CD4-positive, alpha-beta T cell treated with Interleukin-4 for 4 hours (primary cell): ENCODE data around the gene PURA.
A peak's percentile ranks its signal among the peaks of the same experiment; 100 is the strongest.

Source experiments
- DNase-seq: peaks from one replicate; pipeline ENCODE4 v3.0.0-alpha.2; 2020

PURA gene

DNA sequence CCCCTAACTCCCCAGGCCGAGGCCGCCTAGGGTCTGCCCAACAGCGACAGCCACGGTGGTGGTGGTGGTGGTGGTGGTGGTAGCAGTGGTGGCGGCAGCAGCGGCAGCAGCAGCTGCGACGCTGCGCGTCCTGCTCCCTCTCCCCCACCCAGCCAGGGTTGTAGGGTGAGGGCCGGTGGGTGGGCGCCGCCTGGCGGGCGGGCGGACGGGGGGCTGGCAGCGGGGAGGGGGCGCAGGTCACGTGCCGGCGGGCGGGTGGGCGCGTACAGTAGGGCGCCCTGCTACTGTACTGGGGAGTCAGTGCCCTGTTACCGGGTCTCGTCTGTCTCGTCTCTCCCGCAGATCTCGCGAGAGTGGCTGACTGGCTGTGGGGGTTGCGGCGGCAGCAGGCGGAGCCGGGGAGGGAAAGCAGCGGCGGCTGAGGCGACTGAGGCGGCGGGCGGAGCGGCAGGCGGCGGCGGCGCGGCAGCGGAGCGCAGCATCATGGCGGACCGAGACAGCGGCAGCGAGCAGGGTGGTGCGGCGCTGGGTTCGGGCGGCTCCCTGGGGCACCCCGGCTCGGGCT is at the start of gene PURA:
Gene PURA, plus strand, starts transcription at position 411 of the 565 bp plus-strand sequence. Its CDS starts 73 bp downstream, at position 484.
- peak; percentile 98 for DNase-seq

GRCh38 chr5:140072812-140073211 is 41.1 kb upstream of the PURA start:
- no peak for DNase-seq

DNA sequence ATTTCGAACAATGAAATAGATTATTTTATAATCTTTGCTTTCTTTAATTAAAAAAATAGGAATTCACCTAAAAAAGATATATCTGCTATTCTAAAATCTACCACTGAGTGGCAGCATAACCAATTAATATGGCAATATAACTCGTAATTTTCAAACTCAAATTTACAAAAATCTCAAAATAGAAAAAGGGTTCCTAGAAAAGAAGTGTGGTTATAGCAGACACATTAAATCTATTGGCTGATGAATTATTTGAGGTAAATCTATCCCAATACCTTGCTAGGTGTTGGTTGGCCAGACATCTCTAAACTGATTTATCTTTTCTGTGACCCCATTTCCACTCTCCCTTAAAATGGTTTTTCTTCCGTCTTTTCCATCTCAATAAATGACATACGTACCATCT is 40.6 kb upstream of the PURA start:
- DNase-seq: peak; percentile 41

DNA sequence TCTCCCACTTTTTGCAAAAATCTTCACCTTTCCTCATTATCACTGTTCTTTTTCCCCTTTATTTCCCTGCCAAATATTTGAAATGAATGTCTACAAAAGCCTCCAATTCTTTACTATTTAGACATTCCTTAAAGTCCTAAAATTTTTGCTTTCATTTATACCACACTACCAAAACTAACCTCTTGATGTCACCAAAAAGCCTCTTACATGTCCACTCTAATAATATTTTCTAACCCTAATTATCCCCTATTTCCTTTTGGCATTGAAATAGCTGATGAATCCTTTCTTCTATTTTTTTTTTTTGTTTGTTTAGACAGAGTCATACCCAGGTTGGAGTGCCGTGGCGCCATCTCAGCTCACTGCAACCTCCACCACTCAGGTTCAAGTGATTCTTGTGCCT is 38.5 kb upstream of the PURA start:
- no peak for DNase-seq

- no peak for DNase-seq
Observed at GRCh38 chr5:140076142-140076541, 37.8 kb upstream of the PURA start.

DNA sequence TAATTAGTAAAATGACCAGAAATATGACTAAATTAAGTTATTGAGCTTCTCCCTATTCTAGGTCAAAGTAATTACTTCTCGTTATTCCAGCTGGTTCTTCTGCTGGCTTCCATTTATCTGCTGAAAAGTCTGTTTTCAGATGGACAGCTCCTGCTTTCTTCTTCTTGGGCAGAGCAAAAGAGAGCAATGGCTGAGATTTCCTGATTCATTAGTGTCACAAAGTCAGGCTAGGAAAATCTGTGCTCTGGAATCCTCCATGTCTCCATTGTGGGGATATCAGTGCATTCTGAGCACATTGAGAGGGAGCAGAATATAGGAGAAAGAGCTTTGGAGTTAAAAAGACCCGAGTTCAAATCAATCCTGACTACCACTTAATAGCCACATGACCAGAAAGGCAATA is 37.1 kb upstream of the PURA start:
- DNase-seq: no peak

GRCh38 chr5:140083120-140083519 is 30.8 kb upstream of the PURA start:
- DNase-seq: no peak

- DNase-seq: no peak
Observed at GRCh38 chr5:140083650-140084049, 30.3 kb upstream of the PURA start.

GRCh38 chr5:140084541-140084940 is 29.4 kb upstream of the PURA start:
- DNase-seq: no peak

GRCh38 chr5:140090251-140090650 is 23.7 kb upstream of the PURA start:
- DNase-seq: no peak

DNA sequence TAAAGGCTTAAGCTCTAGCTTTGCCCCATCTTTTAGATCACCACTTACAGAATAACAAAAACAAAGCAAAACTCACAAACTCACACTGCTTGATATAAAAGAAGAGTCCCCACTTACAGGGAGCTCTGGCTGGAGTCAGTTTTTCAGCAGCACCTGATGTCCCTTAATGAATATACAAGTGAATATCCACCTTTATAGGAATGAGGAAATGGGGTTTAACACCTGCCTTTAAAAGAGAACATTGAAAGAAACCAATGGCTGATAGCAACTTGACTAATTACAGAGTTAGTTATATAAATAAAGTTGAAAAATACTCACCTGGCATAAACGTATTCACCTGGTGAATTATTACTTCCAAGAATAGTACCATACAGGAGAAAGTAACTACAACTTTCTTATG is 20.7 kb upstream of the PURA start:
- DNase-seq: no peak

- no peak for DNase-seq
Observed at GRCh38 chr5:140093866-140094265, 20.0 kb upstream of the PURA start.

- no peak for DNase-seq
Observed at GRCh38 chr5:140094889-140095288, 19.0 kb upstream of the PURA start.

- DNase-seq: no peak
Observed at GRCh38 chr5:140101179-140101578, 12.7 kb upstream of the PURA start.

- no peak for DNase-seq
Observed at GRCh38 chr5:140103154-140103553, 10.8 kb upstream of the PURA start.

- DNase-seq: no peak
Observed at GRCh38 chr5:140104100-140104499, 9.8 kb upstream of the PURA start.

- no peak for DNase-seq
Observed at GRCh38 chr5:140106101-140106500, 7.8 kb upstream of the PURA start.

- DNase-seq: no peak
Observed at GRCh38 chr5:140106805-140107311, 7.1 kb upstream of the PURA start.

DNA sequence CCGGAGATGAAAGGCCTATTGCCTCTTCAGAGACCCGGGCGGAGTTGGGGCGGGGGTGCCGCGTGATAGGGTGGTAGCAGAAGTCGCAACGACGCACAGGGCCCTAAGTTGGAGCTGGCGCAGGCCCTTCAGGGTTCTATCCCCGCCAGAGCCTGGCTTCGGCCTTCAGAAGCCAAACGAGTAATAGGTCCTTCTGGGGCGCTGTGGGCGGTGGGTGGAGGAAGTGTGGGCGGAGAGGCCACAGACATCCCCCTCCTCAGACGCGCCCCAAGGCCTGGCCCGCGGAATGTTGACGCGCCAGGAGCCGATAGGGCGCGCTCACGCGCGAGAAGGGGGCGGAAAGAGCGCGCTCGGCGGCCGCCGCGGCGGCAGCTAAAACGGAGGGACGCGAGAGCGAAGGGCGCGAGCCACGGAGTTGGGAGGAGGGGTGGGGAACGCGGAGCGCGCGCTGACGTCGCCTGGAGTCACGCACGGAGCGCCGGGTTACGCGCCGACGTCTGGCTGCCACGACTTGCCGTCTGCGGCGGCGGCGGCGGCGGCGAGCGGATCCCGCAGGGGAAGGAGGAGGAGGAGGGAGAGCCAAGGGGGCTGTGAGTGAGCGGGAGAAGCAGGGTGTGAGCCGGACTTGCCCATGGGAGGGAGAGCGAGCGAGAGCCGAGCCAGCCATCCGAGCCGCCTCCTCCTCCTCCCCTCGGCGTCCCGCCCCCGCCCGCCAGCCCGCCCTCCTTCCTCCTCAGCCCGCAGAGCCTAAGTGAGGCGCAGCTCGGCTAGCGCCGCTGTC is 6.4 kb upstream of the PURA start:
- DNase-seq: peak; percentile 95

DNA sequence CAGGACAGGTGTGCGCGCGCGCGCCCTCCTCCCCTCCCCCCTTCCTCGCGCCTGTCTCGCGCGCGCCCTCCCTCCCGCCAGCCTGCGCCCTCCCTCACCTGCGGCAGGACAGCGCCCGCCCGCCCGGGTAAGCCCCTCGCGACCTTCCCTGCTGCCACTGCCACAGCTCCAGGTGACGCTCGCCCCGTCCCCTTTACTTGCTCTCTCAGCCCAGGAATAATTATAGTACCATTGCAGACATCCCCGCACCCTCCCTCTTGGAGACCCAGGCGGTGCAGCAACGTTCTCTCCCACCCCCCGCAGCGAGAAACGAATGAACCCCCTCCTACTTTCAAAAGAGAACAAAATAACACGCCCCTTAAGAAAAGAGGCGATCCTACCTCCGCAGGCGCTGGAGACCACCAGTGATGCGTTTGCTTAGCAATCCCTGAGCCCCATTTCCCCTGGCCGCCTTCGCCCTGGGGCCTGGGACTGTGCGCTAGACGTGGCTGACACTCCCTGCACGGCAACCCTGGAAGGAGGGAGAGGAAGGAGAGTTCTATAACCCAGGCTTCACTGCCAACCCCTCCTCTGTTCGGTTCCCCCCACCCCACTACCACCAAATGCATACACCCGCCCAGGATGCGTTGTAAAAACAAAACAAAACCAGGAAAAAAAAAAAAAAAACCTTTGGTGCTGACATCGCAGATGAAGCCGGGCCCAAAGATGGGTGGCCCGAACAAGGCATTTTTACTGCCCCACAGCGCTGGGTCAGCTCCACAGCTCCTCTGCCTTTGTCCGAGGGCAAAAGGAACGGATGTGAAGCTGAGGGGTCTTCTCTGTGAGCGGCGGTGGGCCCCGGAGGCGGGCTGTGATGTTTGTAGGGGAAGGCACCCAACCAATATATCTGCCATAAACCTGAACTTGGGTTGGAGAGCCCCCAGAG is 5.6 kb upstream of the PURA start:
- no peak for DNase-seq

DNA sequence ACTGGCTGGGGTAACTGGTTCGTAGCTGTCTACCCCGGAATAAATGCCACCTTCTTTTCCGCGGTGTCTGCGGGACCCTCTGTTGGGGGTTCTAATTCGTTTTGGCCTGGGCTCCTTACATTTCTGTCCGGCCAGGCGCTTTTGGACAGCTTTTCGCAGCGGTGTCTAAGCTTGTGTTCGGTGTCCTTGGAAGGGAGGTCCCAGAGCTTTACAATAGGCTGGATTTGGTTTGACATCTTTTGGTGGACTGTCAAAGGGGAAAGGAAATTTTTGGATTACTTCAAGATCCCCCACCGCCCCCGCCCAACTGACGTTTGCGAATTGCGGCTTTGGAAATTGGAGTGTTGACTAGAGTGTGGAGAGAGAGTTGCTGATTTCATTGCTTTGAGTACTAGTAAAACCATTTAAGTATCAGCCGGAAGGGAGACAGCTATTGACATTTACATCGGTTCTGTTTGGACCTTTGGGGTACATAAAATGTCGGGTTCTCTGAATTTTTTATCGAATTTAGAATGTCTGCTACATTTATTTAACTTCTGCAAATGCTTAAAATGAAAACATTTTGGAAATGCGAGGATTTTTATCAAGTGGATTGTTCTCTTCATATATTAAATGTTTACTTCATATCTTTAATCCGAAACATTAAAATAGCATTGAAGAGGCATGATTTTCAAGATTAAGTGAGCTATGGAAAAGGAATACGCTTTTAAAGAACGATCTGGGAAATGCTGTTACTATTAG is 4.7 kb upstream of the PURA start:
- no peak for DNase-seq

GRCh38 chr5:140109759-140110645 is 3.9 kb upstream of the PURA start:
- no peak for DNase-seq
